Upper lobe of left lung (tissue), 6 donors: ENCODE results near the gene AKIRIN1. TPM values are rescaled to one million over a fixed set of nuclear protein-coding genes. Genes with fewer than 3 reads are reported as not detected.
"Not testable (repeated sequence)": the region's sequence is repeated elsewhere in the genome, so short reads cannot be mapped to it uniquely, and the experiment has no call there.

ENCODE experiments used
- ATAC-seq, 2 donors: fragments of 200-7000 bp; cut with Tn5 transposase; one replicate each; pipeline ENCODE4 v1.9.1; 2022; ENCODE audit warnings: mild to moderate bottlenecking in 2 of 2, moderate library complexity in 2 of 2; ENCODE audit not compliant: low FRiP score in 2 of 2
- DNase-seq, 2 donors: peaks; one replicate each; pipeline ENCODE4 v3.0.0-alpha.2; 2019 to 2020
- H3K27ac ChIP-seq, 4 donors: fragments of 200-600 bp; sonication (generic); one replicate each; pipeline ENCODE4 v1.5.1; 2016 to 2019
- H3K27me3 ChIP-seq, 4 donors: fragments of 200-600 bp; sonication (generic); one replicate each; pipeline ENCODE4 v1.5.1; 2017 to 2019
- H3K36me3 ChIP-seq, 4 donors: fragments of 200-600 bp; sonication (generic); one replicate each; pipeline ENCODE4 v1.5.1; 2016 to 2019
- H3K4me1 ChIP-seq, 4 donors: fragments of 200-600 bp; sonication (generic); one replicate each; pipeline ENCODE4 v1.5.1; 2018 to 2019
- H3K4me3 ChIP-seq, 4 donors: fragments of 200-600 bp; sonication (generic); one replicate each; pipeline ENCODE4 v1.5.1; 2017 to 2019; ENCODE audit warnings: mild to moderate bottlenecking in 2 of 4, moderate library complexity in 1 of 4
- H3K9me3 ChIP-seq, 4 donors: fragments of 200-600 bp; sonication (generic); one replicate each; pipeline ENCODE4 v1.5.1; 2018 to 2019
- CTCF ChIP-seq, 6 experiments: fragments of 450-650 bp in 4 of 6; fragments of 200-600 bp in 2 of 6; sonication (generic) in 2 of 6; IDR thresholded peaks; one replicate each; pipeline ENCODE4 v1.5.1; 2016 to 2019; ENCODE audit warnings: antibody characterized with exemption in 6 of 6
- EP300 ChIP-seq, 4 donors: sonication (generic); formaldehyde crosslinking; IDR thresholded peaks; one replicate each; pipeline ENCODE4 v1.5.1; 2017; ENCODE audit warnings: antibody characterized with exemption in 4 of 4, control low read depth in 2 of 4
- POLR2A ChIP-seq, 4 donors: fragments of 450-650 bp; IDR thresholded peaks; one replicate each; pipeline ENCODE4 v1.5.1; 2016 to 2017; ENCODE audit warnings: antibody characterized with exemption in 4 of 4, mild to moderate bottlenecking in 2 of 4
- POLR2AphosphoS5 ChIP-seq, 2 donors: sonication (generic); formaldehyde crosslinking; IDR thresholded peaks; one replicate each; pipeline ENCODE4 v1.5.1; 2017; ENCODE audit warnings: antibody characterized with exemption in 2 of 2
- WGBS, 2 donors: methylation state at CpG; one replicate each; pipeline ENCODE4 v1.1.5; 2017 to 2018; 5-methylcytosine and 5-hydroxymethylcytosine counted together
- total RNA-seq, 6 donors: library from RNA; depleted of rRNA in 4 of 6; stranded (reverse); fragments of >200 nt in 4 of 6; gene quantifications; one replicate each; pipeline versions ENCODE4 v1.1.0 to v1.2.1, GENCODE V29; 2016 to 2021
- donor health status: DM: no; HTN: no; CAD: no; lungs with moderate emphysema.
- donor health status: DM: no; HTN: yes; CAD: no; lungs with severe emphysema.

Gene AKIRIN1
- total RNA-seq, 6 donors from 2014 or later: 10.5 to 50.6 (median 37.8) TPM

- no peak overlapping the region for H3K27ac ChIP-seq
- ATAC-seq: no peak
- TF ChIP-seq CTCF (IDR thresholded peaks at IDR 0.05) (no peak), POLR2AphosphoS5 (IDR thresholded peaks at IDR 0.05) (no peak)
- H3K4me1 ChIP-seq: no peaks in the 10 kb centered on the region
- DNase-seq: no peak
- no peaks in the 10 kb centered on the region for H3K27me3 ChIP-seq
- H3K36me3 ChIP-seq: peaks cover 43 to 98% (median 90%) of the 10 kb centered on the region in 4 donors
- whole genome bisulfite sequencing, 2 donors: 68 to 81% methylated on average over 2 of the region's 2 CpGs
- H3K4me3 ChIP-seq: no peak overlapping the region
- no peaks in the 10 kb centered on the region for H3K9me3 ChIP-seq
Observed at GRCh38 chr1:39003794-39004193, 12.7 kb downstream of the AKIRIN1 start.

GRCh38 chr1:39006287-39006686 is 15.2 kb downstream of the AKIRIN1 start:
- H3K4me1 ChIP-seq: no peaks in the 10 kb centered on the region
- WGBS, 2 donors: 91 to 97% methylated on average over 2 of the region's 2 CpGs
- peaks cover 36 to 99% (median 88%) of the 10 kb centered on the region in 4 donors for H3K36me3 ChIP-seq
- no peak for DNase-seq
- H3K27ac ChIP-seq: no peak overlapping the region
- H3K9me3 ChIP-seq: no peaks in the 10 kb centered on the region
- H3K27me3 ChIP-seq: no peaks in the 10 kb centered on the region
- no peak for TF ChIP-seq EP300 (IDR thresholded peaks at IDR 0.05)
- TF ChIP-seq POLR2A (IDR thresholded peaks at IDR 0.05): no peak
- TF ChIP-seq POLR2AphosphoS5 (IDR thresholded peaks at IDR 0.05): no peak
- TF ChIP-seq CTCF (IDR thresholded peaks at IDR 0.05): no peak
- no peak for ATAC-seq
- no peak overlapping the region for H3K4me3 ChIP-seq

GRCh38 chr1:39006726-39007645 is 15.9 kb downstream of the AKIRIN1 start:
- WGBS, 2 donors: 95% methylated on average over 13 of the region's 13 CpGs
- no peak overlapping the region for H3K4me3 ChIP-seq
- TF ChIP-seq POLR2A (IDR thresholded peaks at IDR 0.05): no peak
- no peak for TF ChIP-seq EP300 (IDR thresholded peaks at IDR 0.05)
- no peak for TF ChIP-seq CTCF (IDR thresholded peaks at IDR 0.05)
- no peak for TF ChIP-seq POLR2AphosphoS5 (IDR thresholded peaks at IDR 0.05)
- ATAC-seq: no peak
- no peak for DNase-seq
- no peak overlapping the region for H3K27ac ChIP-seq
- peaks cover 30 to 93% (median 86%) of the 10 kb centered on the region in 4 donors for H3K36me3 ChIP-seq
- H3K27me3 ChIP-seq: no peaks in the 10 kb centered on the region
- H3K9me3 ChIP-seq: no peaks in the 10 kb centered on the region
- no peaks in the 10 kb centered on the region for H3K4me1 ChIP-seq

DNA sequence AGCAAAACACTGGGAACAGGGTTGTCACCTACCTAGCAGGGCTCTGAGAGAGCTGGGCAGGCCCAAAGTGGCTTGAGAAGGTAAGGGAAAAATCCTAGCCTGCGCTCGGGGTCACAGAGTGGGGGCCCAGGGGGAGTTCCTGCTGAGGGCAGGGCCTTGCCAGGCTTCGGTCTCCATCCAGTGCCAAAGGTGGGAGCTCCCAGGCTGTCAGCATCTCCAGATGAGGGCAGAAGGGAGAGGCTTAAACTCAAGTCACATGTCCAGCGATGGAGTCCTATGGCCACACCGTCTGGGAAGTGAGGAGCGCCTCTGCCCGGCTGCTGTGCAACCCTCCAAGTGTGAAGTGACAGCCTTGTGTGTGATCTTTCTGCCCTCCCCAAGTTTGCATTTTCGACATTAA is 23.9 kb downstream of the AKIRIN1 start:
- not testable (repeated sequence) for H3K27me3 ChIP-seq, ATAC-seq, H3K27ac ChIP-seq, DNase-seq, H3K4me3 ChIP-seq, H3K4me1 ChIP-seq, H3K9me3 ChIP-seq
- H3K36me3 ChIP-seq: peaks cover 0 to 22% (median 14%) of the 10 kb centered on the region in 4 donors
- WGBS, 2 donors: 90 to 92% methylated on average over 8 of the region's 8 CpGs

- DNase-seq: no peak
- TF ChIP-seq POLR2A (IDR thresholded peaks at IDR 0.05) (no peak), POLR2AphosphoS5 (IDR thresholded peaks at IDR 0.05) (no peak), EP300 (IDR thresholded peaks at IDR 0.05) (no peak), CTCF (IDR thresholded peaks at IDR 0.05) (no peak)
- H3K27ac ChIP-seq: no peak overlapping the region
- H3K27me3 ChIP-seq: no peaks in the 10 kb centered on the region
- peaks cover 0 to 14% (median 3%) of the 10 kb centered on the region in 4 donors for H3K36me3 ChIP-seq
- no peaks in the 10 kb centered on the region for H3K4me1 ChIP-seq
- 79 to 83% methylated on average over 10 of the region's 10 CpGs for WGBS, 2 donors
- ATAC-seq: no peak
- H3K9me3 ChIP-seq: no peaks in the 10 kb centered on the region
- H3K4me3 ChIP-seq: no peak overlapping the region
Observed at GRCh38 chr1:39016604-39017171, 25.6 kb downstream of the AKIRIN1 start.
